CD4-positive, alpha-beta T cell treated with Interleukin-4 for 1 hour (primary cell): ENCODE measurements around the gene ZNF254.
"Not testable (repeated sequence)": the region's sequence is repeated elsewhere in the genome, so short reads cannot be mapped to it uniquely, and the experiment has no call there.

Experiments used
- DNase-seq, 2 donors: peaks; one replicate each; pipeline ENCODE4 v3.0.0-alpha.2; 2020 to 2022

The ZNF254 gene

DNA sequence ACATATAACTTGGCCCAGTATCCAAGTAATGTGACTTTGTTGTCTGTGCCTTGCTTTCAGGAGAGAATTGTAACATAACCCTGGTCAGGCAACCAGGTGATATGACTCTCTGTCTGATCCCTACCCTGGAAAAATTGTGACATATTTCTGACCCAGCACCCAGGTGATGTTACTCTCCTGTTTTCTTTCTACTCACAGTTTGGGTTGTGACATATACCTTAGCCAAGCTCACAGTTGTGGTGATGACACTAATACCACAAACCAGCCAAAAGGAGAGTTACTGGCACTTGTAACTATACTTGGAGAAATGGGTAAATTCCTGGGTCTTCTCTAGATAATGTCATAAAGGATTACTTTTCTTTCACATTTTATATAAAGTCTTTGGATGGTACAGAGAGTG is 14.3 kb upstream of the ZNF254 start:
- DNase-seq, result no peak

DNA sequence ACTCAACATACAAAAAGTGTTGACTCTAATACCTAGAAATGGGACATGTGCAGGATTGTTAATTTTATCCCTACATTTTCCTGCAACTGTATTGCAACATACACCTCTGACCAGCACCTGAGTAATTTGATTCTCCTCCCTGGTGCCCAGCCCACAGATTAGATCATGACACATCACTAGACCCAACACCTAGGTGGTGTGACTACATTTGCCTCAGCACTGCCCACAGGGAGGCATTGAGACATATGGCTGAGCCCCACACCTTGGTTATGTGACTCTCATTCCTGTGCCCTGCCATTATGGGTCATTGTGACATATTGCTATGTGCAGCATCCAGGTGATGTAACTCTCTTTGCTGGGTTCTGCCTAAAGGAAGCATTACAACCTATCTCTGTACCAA is 13.2 kb upstream of the ZNF254 start:
- DNase-seq, result no peak

DNA sequence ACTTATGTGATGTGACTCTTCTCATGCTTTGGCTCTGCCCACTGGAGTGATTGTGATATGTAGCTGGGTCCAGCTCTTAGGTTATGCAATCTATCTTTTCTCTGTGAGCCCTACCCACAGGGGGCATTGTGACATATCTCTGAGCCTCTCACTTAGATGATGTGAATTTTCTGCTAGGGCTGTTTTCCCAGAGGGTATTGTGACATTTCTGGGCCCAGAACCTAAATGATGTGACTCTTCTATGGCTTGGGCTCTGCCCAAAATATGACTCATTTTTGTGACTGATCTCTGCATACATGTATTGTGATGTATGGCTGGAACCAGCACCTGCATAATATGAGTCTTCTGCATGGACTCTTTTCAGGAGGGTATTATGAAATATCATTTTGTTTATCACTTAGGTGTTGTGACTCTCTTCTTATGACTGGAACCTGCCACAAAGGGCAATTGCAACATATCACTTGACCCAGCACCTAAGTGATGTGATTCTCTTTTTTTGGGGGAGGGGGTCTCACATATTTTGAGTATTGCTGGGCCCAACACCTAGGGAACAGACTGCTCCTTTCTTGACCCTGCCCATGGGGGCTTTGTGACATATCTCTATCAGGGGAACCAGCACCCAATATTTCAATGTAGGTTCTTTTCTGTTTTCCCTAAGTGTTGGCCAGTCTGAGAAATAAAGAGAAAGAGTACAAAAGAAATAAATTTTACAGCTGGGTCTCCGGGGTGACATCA is 12.1 kb upstream of the ZNF254 start:
- no peak for DNase-seq

DNA sequence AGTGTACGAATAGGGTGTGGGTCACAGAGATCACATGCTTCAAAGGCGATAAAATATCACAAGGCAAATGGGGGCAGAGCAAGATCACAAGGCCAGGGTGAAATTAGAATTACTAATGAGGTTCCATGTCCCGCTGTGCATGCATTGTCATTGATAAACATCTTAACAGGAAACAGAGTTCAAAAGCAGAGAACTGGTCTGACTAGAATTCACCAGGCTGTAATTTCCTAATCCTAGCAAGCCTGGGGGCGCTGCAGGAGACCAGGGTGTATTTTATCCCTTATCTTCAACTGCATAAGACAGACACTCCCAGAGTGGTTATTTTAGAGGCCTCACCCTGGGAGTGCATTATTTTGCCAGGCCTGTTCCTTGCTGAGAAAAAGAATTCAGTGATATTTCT is 11.5 kb upstream of the ZNF254 start:
- not testable (repeated sequence) for DNase-seq

DNA sequence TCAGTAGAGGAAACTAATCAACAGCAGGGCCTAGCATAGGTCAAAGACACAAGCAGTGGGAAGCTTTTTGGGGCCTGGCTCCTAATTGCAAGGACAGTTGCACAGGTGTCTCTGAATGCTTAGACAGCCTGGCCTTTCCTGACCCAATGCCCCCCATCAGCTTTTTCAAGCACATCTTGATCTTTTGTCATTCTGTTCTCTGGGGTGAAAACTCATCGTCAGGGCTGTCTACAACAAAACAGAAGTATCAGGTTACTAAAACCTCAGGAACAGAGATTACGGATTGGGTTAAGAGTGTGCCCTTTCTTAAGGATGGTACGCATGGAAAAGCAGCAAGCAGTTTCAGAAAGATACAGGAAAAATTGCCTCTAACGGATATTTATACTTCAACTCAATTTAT is 8.3 kb upstream of the ZNF254 start:
- no peak for DNase-seq

DNA sequence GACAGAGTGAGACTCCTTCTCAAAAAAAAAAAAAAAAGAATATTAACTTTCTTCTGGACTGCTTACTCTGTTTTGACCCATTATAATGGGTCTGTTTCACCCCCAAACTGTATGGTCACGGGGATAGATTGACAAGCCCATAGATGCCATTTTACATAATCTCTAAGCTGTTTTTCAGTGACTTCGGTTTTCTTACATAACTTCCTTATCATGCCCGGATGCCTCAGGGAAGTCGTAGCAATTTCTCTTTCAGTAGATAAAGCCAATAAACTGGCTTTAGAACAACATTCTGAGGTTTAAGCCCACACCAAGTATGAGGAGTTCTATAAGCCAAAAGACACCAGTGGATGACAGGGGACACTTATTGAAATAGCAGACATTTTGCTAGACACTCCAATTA is 5.9 kb upstream of the ZNF254 start:
- no peak for DNase-seq

DNA sequence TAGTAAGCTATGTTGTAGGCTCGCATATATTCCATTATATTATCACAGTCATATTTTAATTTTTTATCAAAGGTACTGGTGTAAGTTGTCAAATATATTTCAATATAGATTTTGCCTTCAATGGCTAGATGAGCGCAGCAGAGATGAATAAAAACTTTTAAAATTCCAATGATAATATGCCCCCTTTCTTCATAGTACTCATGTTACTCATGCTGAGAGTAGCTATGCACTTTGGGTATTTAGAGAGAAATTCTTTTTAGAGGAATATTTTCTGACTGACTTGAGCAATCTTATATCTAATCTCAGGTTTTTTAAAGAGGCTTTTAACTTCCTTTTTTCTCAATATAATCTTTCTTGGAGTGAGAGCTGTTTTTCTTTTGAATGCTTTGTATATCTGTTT is 11.4 kb downstream of the ZNF254 start:
- no peak for DNase-seq

DNA sequence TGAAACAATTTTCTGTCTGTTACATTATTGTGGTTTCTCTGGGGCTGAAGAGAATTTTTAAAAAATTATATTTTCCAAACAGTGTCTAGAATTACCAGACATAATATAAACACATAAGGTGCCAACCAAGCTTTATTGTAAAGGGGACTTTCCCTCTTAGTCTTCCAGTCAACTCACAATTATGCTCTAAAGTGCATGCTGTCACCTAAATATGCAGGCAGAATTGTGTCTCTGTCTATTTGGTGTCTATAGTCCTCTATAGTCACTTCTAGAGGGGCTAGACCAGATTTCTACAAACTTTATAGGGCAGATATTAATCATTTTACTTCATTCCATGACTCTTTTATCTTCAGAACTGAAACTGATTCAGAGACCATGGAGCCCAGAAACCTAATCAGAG is 12.8 kb downstream of the ZNF254 start:
- DNase-seq, result no peak

DNA sequence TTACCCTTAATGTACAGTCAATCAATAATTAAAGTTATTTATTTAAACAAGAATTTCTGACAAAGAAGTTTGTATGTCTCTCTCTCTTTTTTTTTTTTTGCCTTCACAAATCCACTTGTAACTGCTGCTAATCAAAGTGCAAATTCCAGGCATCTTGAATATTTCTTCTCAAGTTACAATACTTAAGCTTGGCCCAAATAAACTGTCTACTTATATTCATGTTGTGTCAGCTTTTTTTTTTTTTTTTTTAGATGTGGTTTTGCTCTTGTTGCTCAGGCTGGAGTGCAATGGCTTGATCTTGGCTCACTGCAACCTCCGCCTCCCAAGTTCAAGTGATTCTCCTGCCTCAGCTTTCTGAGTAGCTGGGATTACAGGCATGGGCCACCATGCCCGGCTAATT is 13.6 kb downstream of the ZNF254 start:
- not testable (repeated sequence) for DNase-seq

DNA sequence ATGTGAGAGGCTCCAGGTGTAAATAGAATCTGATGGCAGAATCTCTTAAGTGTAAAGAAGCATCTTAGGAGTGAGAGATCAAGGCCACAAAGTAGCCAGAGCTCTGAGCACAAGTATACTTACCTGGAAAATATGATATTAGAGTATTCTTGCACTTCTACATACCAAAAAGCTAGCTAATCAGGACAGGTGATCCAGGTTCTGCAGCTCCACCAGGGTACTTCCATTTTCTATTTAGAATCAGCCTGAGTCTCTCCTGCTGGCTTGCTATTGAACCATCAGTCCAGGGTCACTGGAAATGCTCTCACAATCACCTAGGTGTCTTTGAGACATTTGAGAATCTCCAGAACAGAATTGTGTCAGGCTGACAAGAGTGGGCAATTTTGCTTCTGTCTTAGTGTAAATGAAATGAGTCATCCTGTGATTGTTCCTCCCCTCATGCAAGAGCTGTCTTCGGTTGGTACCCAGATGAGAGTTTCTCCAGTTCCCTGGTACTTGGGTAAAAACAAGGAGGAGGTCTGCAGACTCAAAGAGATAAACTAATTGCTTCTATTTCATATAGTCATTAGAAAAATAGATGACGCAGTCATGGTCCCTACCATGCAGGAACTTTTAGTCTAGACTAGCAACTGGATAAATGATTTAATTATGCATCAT is 14.6 kb downstream of the ZNF254 start:
- DNase-seq, result no peak

DNA sequence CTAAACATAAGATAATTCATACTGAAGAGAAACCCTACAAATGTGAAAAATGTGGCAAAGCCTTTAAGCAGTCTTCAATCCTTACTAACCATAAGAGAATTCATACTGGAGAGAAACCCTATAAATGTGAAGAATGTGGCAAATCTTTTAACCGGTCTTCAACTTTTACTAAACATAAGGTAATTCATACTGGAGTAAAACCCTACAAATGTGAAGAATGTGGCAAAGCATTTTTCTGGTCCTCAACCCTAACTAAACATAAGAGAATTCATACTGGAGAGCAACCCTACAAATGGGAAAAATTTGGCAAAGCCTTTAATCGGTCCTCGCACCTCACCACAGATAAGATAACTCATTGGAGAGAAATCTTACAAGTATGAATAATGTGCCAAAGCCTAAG is 40.6 kb downstream of the ZNF254 start:
- DNase-seq, result no peak

DNA sequence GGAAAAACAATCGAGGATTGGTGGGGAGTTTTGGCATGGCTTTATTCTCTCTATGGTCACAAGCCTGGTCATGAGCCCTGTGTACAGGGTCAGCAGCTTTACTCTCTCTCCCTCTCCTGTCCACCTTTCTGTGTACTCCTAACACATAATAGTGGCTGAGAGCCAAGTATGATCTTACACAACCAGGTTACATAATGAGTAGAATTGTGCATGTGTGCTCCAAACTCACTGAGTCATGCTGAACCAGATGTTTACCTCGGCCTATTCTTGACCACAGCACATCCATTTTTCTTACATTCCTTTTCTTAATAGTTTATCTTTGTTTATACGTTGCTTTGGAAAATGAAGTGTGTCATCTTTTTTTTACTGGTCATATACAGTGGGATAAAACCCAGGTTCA is 53.1 kb downstream of the ZNF254 start:
- no peak for DNase-seq

DNA sequence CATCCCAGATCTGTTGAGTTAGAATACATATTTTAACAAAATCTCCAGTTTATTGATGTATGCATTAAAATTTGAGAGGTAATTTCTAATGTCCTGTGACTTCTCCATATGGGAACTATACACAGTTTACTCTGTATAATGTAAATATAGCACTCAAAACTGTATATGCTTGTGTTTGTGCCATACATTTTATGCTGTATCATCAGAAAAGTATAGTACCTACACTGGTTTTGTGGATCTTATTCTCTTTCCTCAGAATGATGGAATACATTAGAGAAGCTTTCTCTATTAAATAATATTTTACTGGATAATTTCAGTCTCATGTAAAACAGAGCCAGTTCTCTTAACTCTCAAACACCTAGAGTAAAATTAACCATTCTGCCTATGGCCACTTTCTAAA is 53.6 kb downstream of the ZNF254 start:
- DNase-seq, result no peak

DNA sequence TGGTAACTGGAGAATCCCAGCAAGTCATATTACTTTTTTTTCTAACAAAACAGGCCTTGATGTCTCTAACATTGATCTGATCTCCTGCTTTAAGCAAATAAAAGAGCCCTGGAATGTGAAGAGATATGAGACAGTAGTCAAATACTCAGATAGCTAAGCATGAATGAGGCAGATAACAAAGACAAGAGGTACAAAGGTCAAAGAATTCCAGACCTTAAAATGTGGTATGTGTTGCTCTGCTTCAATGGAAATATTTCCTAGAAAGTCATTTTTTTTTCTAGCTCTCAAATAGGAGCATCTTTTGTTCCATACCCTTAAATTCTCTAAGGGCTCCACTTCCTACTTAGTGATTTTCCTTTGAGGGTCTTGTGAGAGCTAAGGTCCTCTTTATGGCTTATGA is 54.6 kb downstream of the ZNF254 start:
- no peak for DNase-seq

DNA sequence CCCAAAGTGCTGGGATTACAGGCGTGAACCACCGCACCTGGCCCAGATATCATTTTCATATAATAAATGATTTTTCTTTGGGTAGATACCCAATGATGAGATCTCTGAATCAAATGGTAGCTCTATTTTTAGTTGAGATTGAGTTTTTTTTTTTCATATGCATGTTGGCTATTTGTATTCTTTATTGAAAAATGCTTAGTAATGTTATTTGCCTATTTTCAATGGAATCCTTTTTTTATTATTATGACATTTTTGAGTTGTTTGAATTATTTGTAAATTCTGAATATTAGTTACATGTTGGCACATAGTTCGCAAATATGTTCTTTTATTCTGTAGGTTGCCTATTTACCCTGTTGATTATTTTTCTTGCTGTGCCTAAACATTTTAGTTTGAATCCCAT is 55.8 kb downstream of the ZNF254 start:
- DNase-seq, result no peak

DNA sequence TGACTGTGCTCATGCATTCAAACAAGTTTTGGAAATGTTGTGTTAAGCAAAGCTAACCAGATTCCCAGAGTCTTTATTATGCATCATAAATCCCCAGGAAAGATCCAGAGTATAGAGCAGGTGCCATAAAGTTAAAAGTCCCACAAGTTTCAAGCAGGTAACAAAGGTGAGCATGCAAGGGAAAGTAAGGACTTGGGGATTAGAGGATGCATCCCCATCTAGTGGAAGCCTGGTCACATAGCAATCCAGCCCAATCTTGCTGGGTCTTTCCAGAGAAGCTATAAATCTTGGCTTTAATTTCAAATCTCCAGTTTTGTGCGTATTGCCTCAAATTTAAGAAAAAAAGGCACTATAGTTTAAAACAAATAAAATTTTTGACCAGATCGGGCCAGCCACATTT is 72.7 kb downstream of the ZNF254 start:
- no peak for DNase-seq

DNA sequence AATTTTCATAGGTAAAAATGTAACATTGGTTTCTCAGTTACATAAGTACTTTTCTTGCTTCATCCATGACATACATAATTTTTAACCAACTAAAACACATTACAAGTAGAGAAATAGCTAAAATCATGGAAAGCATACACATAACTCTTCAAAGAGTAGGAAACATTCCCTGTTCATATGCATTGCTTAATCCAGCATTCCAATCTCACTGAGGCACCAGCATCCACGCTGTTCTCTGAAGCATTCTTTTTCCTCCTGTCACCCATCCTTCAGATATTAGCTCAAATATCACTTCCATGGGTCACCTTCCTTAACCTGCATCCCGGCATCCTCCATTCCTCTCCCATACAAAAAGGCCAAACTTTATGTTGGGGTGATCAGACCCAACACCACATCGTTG is 79.1 kb downstream of the ZNF254 start:
- no peak for DNase-seq

DNA sequence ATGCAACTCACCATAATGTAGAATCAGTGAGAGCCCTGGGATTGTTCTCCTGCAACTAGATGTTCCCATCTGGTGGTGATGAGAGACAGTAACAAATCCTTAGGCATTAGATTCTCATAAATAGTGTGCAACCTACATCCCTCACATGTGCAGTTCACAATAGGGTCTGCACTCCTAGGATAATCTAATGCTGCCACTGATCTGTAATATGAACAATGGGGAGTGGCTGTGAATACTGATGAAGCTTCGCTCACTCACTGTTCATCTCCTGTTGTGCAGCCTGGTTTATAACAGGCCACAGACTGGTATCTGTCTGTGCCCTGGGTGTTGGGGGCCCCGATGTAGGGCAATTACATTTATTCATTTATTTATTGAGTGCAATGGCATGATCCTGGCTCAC is 86.9 kb downstream of the ZNF254 start:
- DNase-seq, result no peak

DNA sequence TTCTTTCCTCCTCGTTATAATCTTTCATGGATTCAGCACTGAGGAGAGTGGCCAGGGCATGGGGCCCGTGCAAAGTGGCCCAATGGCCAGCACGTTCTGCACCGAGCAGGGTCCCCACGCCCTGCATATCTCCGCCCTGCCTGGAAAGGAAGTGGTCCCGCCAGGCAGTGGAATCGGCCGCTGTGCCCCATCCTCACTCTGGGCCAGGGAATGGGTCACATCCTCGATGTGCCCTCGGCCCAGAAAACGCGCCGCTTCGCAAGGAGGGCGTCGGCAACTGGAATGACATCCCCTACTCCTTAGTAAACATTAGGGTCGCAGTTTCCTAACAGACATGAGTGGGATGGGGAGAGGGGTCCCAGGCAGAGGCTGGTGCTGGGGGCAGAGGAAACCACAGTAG is 90.7 kb downstream of the ZNF254 start:
- DNase-seq, result no peak

DNA sequence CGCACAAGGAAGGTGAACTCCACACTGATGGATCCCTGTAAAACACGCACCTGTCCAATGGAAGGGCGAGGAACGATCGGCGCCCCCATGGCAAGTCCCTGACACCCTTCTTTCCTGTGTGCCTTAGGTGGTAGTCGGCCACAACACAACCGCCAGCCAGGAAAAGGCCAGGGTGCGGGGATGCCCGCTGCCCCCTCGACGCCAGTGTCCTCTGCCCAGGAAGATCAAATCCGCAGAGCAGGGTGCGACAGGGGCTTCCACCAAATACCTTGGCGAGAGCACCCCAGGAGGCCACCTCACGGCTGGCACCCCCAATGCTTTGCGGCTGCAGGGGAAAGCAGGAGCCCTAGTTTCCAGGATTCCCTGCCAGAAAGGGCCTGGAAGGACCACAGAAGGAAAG is 91.2 kb downstream of the ZNF254 start:
- no peak for DNase-seq
